ENCODE data around the gene NR2F2.

- TF ChIP-seq, protein P1, sequence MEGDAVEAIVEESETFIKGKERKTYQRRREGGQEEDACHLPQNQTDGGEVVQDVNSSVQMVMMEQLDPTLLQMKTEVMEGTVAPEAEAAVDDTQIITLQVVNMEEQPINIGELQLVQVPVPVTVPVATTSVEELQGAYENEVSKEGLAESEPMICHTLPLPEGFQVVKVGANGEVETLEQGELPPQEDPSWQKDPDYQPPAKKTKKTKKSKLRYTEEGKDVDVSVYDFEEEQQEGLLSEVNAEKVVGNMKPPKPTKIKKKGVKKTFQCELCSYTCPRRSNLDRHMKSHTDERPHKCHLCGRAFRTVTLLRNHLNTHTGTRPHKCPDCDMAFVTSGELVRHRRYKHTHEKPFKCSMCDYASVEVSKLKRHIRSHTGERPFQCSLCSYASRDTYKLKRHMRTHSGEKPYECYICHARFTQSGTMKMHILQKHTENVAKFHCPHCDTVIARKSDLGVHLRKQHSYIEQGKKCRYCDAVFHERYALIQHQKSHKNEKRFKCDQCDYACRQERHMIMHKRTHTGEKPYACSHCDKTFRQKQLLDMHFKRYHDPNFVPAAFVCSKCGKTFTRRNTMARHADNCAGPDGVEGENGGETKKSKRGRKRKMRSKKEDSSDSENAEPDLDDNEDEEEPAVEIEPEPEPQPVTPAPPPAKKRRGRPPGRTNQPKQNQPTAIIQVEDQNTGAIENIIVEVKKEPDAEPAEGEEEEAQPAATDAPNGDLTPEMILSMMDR (optimal IDR thresholded peaks at IDR 0.05 in 1 of 3, IDR thresholded peaks at IDR 0.05 in 1 of 3, conservative IDR thresholded peaks at IDR 0.05 in 1 of 3; ENCODE audit: extremely low read depth in 1 of 3, insufficient read depth in 2 of 3, low read length in 3 of 3), result no peak
- TF ChIP-seq EZH2 (IDR thresholded peaks at IDR 0.05; ENCODE audit: low read length), result no peak
Observed at GRCh38 chr15:96336108-96336595, 5.7 kb downstream of the NR2F2 start.

Measured in keratinocyte (primary cell).